Right atrium auricular region (tissue), 2 donors: Measurements from ENCODE around the gene HOXA3. TPM values are rescaled to one million over a fixed set of nuclear protein-coding genes. Genes with fewer than 3 reads are reported as not detected.

Source experiments
- DNase-seq: peaks from one replicate; pipeline ENCODE4 v3.0.0-alpha.2; 2019; ENCODE audit warnings: low spot score
- H3K27ac ChIP-seq, 2 donors: fragments of 200-600 bp; sonication (generic); 1 replicate in 1 of 2; 2 replicates in 1 of 2; pipeline ENCODE4 v1.5.1; 2016 to 2019
- H3K27me3 ChIP-seq, 2 donors: fragments of 200-600 bp; sonication (generic); one replicate each; pipeline versions ENCODE4 v1.5.1 to v1.6.0; 2017 to 2019
- H3K36me3 ChIP-seq: fragments of 200-600 bp; sonication (generic); one replicate; pipeline ENCODE4 v1.5.1; 2016
- H3K4me1 ChIP-seq, 2 donors: fragments of 200-600 bp; sonication (generic); one replicate each; pipeline versions ENCODE4 v1.5.1 to v1.6.0; 2017 to 2019
- H3K4me3 ChIP-seq, 2 donors: fragments of 200-600 bp; sonication (generic); 1 replicate in 1 of 2; 2 replicates in 1 of 2; pipeline ENCODE4 v1.5.1; 2017 to 2019; ENCODE audit warnings: mild to moderate bottlenecking in 1 of 2, moderate library complexity in 1 of 2
- H3K9me3 ChIP-seq, 2 donors: fragments of 200-600 bp; sonication (generic); one replicate each; pipeline ENCODE4 v1.5.1; 2019
- CTCF ChIP-seq, 2 donors: fragments of 200-600 bp; sonication (generic); IDR thresholded peaks; one replicate each; pipeline ENCODE4 v1.5.1; 2019; ENCODE audit warnings: antibody characterized with exemption in 2 of 2
- total RNA-seq, 2 donors: library from RNA; depleted of rRNA; stranded (reverse); fragments of >200 nt; gene quantifications; one replicate each; pipeline ENCODE4 v1.1.0, GENCODE V29; 2016

The HOXA3 gene
- total RNA-seq, 2 donors from 2014 or later, result 0.28 to 0.30 TPM

GRCh38 chr7:27099453-27100370, 52.7 kb downstream of the HOXA3 start:
- peaks cover 0 to 49% of the 10 kb centered on the region in 2 donors for H3K4me1 ChIP-seq
- H3K27me3 ChIP-seq, result peaks cover 39 to 72% of the 10 kb centered on the region in 2 donors
- no peak overlapping the region for H3K4me3 ChIP-seq
- no peak for TF ChIP-seq CTCF (IDR thresholded peaks at IDR 0.05)
- no peaks in the 10 kb centered on the region for H3K9me3 ChIP-seq
- DNase-seq, result no peak
- no peak overlapping the region for H3K27ac ChIP-seq
- no peaks in the 10 kb centered on the region for H3K36me3 ChIP-seq

DNA sequence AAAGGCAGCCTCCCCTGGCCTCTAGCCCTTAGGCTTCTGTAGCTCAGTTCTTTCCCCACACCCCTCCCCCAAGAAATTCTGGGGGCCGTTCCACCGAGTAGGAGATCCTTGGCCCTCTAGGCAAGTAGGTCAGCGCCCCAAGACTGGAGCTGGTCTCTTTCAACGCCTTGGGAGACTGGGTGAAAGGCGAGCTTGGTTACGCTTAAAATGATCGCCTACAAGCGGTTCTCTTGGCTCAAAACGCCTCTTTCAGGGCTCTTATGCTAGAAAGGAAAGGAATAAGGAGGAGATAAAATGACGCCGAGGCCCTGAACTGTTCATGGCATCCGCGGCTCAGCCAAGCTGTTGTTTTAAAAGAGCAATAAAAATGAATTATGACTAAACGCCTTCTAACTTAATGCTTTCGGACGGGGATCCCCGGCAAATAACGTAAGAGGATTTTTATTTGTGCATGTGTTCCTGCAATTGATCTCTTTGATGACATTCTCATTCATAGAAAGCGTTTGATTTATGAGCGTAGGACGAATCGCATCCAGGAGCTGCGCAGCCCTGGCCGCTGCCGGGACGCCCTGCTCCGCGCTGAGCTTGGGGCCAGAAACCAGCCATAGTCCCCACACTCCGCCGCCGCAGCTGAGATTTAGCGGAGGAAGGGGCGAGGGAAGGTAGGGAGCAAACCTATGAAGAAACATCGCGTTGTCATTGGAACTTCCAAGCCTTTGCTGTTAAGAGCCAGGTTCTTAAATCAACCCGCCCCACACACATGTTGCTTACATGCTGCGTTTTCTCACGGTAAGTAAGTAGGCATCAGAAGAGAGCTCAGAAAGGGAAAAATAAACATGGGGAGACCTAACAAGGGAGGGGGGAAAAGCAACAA, 53.6 kb downstream of the HOXA3 start:
- no peak for TF ChIP-seq CTCF (IDR thresholded peaks at IDR 0.05)
- Histone ChIP-seq H3K4me3 (peak overlapping the region in 1 of 2 donors; percentile 10), H3K27ac (peak overlapping the region in 1 of 2 donors; percentile 40), H3K27me3 (peaks cover 40 to 67% of the 10 kb centered on the region in 2 donors), H3K9me3 (no peaks in the 10 kb centered on the region), H3K36me3 (no peaks in the 10 kb centered on the region), H3K4me1 (peaks cover 0 to 49% of the 10 kb centered on the region in 2 donors)
- no peak for DNase-seq

DNA sequence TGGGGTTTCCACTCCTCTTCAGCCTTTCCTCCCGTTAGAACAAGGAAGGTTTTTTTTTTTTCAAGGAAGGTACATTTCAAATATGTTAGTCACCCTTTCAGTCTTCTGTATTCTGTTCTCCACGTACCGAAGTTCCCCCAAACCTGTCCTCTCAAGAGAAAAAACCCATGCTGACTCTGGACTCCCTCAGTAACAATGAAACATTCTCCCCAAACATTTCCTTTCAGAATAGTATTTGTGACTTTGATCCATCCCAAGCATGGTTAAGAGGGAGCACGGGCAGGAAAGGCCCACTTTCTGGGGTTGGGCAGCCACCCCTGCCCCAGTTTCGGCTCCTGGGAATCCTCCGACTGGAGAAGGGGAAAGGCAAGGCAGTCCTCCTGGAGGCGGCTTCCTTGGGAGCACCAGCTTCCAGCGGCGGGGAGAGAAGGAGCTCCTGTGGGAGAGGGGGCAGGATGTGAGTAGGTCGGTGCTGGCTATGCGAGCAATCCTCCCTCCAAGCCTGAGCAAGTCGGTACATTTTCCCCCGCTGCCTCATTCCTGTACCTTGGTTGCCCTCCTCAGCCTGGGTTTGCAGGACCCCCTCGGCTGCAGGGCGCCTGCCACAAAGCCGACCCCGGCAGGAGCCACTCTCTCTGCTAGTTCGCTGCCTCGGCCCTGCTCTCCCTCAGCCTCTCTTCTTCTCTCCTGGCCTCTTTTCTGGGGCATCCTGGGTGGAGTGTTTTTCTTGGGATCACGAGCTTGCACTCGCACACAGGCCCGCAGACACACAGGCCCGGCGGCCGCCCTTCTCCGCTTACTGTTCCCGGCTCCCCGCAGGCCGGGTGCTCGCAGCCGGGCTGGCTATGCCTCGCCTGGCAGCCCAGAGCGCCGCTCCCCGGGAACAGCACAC, 54.5 kb downstream of the HOXA3 start:
- H3K4me1 ChIP-seq, result peaks cover 0 to 49% of the 10 kb centered on the region in 2 donors
- TF ChIP-seq CTCF (IDR thresholded peaks at IDR 0.05), result no peak
- H3K4me3 ChIP-seq, result peak overlapping the region in 1 of 2 donors; percentile 10
- H3K27ac ChIP-seq, result peak overlapping the region in 1 of 2 donors; percentile 40
- H3K27me3 ChIP-seq, result peaks cover 36 to 61% of the 10 kb centered on the region in 2 donors
- no peaks in the 10 kb centered on the region for H3K36me3 ChIP-seq
- no peaks in the 10 kb centered on the region for H3K9me3 ChIP-seq
- DNase-seq, result no peak

DNA sequence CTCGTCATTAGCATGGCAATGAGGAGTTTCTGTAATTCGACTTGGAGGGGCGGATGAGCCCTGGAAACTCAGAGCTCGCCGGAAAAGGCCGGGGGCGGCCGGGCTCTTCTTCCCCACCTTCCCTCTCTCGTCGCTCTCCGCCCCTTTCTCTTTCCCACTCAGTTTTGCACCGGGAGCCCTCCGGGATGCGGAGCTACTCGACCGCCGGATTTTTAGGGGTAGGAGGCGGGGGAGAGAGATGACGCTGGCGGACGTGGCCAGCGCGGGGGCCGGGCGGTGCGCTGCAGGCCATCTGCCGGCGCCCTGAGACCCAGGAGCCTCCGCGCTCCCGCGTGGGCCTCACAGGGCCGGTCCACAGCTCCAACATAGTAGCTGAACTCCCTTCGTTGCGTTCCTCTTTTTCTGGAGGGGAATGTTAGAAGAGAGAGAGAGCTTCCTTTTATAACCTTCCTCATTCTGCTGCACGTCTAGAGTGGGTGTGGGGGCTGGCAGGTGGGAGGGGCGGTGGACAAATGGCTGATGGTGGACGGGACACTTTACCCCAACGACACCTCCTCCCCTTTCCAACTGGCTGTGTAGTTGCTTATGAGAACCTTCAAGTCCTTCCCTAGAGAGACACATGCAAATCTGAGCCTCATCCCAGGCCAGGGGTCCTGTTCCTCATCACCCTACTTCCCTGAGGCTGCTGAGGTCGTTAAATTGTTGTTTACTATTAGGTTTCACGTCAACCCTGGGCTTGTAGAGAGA, 55.4 kb downstream of the HOXA3 start:
- DNase-seq, result no peak
- TF ChIP-seq CTCF (IDR thresholded peaks at IDR 0.05), result no peak
- H3K27me3 ChIP-seq, result peaks cover 32 to 54% of the 10 kb centered on the region in 2 donors

More for the DNA sequence above, 55.4 kb downstream of the HOXA3 start:
- Histone ChIP-seq H3K4me3 (peak overlapping the region; percentile 58 to 65), H3K36me3 (no peaks in the 10 kb centered on the region), H3K9me3 (no peaks in the 10 kb centered on the region), H3K4me1 (peaks cover 0 to 42% of the 10 kb centered on the region in 2 donors), H3K27ac (peak overlapping the region; percentile 68 to 85)
